PC-9 (cell line): Measurements from ENCODE around the gene ADAMTS2.

Experiments used
- EZH2 ChIP-seq: fragments of 200-600 bp; sonication (generic); IDR thresholded peaks from 2 replicates; pipeline ENCODE4 v1.8.0; 2017; ENCODE audit warnings: antibody characterized with exemption, low read depth
- TF ChIP-seq, protein P1 (sequence below): fragments of 200-600 bp; sonication (generic); conservative IDR thresholded peaks from 2 replicates; pipeline ENCODE4 v1.6.1; 2017; ENCODE audit warnings: mixed run types, antibody characterized with exemption, mild to moderate bottlenecking, moderate library complexity

- TF ChIP-seq EZH2, result no peak
- TF ChIP-seq, protein P1, sequence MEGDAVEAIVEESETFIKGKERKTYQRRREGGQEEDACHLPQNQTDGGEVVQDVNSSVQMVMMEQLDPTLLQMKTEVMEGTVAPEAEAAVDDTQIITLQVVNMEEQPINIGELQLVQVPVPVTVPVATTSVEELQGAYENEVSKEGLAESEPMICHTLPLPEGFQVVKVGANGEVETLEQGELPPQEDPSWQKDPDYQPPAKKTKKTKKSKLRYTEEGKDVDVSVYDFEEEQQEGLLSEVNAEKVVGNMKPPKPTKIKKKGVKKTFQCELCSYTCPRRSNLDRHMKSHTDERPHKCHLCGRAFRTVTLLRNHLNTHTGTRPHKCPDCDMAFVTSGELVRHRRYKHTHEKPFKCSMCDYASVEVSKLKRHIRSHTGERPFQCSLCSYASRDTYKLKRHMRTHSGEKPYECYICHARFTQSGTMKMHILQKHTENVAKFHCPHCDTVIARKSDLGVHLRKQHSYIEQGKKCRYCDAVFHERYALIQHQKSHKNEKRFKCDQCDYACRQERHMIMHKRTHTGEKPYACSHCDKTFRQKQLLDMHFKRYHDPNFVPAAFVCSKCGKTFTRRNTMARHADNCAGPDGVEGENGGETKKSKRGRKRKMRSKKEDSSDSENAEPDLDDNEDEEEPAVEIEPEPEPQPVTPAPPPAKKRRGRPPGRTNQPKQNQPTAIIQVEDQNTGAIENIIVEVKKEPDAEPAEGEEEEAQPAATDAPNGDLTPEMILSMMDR, result no peak
Measured at GRCh38 chr5:179316111-179316551, 29.1 kb downstream of the ADAMTS2 start.
